Measurements from ENCODE around the gene TMEM178B. TPM values are rescaled to one million over a fixed set of nuclear protein-coding genes. Genes with fewer than 3 reads are reported as not detected.

The TMEM178B gene
- polyA plus RNA-seq, 1 donor (not counting 4 experiments of a cell fraction or from before 2014, with no cell fraction given) = not detected

DNA sequence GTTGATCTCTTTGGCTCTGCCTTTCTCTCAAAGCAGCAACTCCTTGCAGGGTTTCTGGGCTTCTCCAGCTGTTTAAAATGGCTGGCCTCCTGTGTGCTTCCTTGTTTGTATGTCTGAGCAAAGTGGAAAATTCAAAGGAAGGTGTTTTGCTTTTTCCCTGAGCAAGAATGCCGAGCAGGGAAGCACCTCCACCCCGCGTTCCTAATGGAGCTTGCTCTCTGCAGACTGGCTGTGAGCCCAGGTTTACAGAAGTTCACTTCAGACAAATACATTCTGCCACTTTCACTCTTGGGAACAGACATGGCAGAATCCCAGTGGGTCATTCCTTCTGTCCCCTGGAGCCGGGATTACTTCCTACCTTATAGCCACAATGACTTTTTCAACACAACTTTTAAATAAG, 295.6 kb downstream of the TMEM178B start:
- Histone ChIP-seq H3K79me2 (ENCODE audit: control insufficient read depth, insufficient read depth, low read length) (no peaks in the 10 kb centered on the region), H3K4me1 (ENCODE audit: control insufficient read depth, extremely low read depth, insufficient read depth, low read length) (no peaks in the 10 kb centered on the region), H2AFZ (ENCODE audit: control insufficient read depth, low read length) (no peak overlapping the region), H3K4me3 (ENCODE audit: control insufficient read depth in 2 of 3, extremely low read depth in 1 of 3, insufficient read depth in 2 of 3, low read depth in 1 of 3, low read length in 3 of 3) (no peak overlapping the region), H3K27ac (ENCODE audit: control insufficient read depth, insufficient read depth, low read length) (no peak overlapping the region), H3K9ac (ENCODE audit: control insufficient read depth, extremely low read depth, insufficient read depth, low read length) (no peak overlapping the region), H3K36me3 (ENCODE audit: control insufficient read depth in 2 of 2, extremely low read depth in 1 of 2, insufficient read depth in 2 of 2, low read length in 2 of 2) (no peaks in the 10 kb centered on the region), H3K4me2 (ENCODE audit: control insufficient read depth, extremely low read depth, insufficient read depth, low read depth, low read length) (no peak overlapping the region), H4K20me1 (ENCODE audit: control insufficient read depth, extremely low read depth, insufficient read depth, low read length) (no peaks in the 10 kb centered on the region), H3K9me3 (ENCODE audit: control insufficient read depth, low read depth, low read length) (no peaks in the 10 kb centered on the region), H3K9me1 (ENCODE audit: control insufficient read depth, extremely low read depth, insufficient read depth, low read length) (no peaks in the 10 kb centered on the region), H3K27me3 (ENCODE audit: control insufficient read depth, extremely low read depth, insufficient read depth, low read length) (no peaks in the 10 kb centered on the region)
- dilution Hi-C loops (cut with MboI; ENCODE audit: extremely low pct_ligation_motif_present, low sequenced_read_pairs) = no loop called here
- FAIRE-seq (no peak), DNase-seq (ENCODE audit: low read depth, low spot score) (no peak)
- TF ChIP-seq EZH2 (IDR thresholded peaks at IDR 0.05; ENCODE audit: low read length) = no peak
- TF ChIP-seq, protein P1, sequence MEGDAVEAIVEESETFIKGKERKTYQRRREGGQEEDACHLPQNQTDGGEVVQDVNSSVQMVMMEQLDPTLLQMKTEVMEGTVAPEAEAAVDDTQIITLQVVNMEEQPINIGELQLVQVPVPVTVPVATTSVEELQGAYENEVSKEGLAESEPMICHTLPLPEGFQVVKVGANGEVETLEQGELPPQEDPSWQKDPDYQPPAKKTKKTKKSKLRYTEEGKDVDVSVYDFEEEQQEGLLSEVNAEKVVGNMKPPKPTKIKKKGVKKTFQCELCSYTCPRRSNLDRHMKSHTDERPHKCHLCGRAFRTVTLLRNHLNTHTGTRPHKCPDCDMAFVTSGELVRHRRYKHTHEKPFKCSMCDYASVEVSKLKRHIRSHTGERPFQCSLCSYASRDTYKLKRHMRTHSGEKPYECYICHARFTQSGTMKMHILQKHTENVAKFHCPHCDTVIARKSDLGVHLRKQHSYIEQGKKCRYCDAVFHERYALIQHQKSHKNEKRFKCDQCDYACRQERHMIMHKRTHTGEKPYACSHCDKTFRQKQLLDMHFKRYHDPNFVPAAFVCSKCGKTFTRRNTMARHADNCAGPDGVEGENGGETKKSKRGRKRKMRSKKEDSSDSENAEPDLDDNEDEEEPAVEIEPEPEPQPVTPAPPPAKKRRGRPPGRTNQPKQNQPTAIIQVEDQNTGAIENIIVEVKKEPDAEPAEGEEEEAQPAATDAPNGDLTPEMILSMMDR (optimal IDR thresholded peaks at IDR 0.05 in 1 of 3, IDR thresholded peaks at IDR 0.05 in 1 of 3, conservative IDR thresholded peaks at IDR 0.05 in 1 of 3; ENCODE audit: extremely low read depth in 1 of 3, insufficient read depth in 2 of 3, low read length in 3 of 3) = no peak

- Histone ChIP-seq H3K9me1 (ENCODE audit: control insufficient read depth, extremely low read depth, insufficient read depth, low read length) (no peaks in the 10 kb centered on the region), H3K4me3 (ENCODE audit: control insufficient read depth in 2 of 3, extremely low read depth in 1 of 3, insufficient read depth in 2 of 3, low read depth in 1 of 3, low read length in 3 of 3) (no peak overlapping the region), H3K27me3 (ENCODE audit: control insufficient read depth, extremely low read depth, insufficient read depth, low read length) (no peaks in the 10 kb centered on the region), H3K79me2 (ENCODE audit: control insufficient read depth, insufficient read depth, low read length) (no peaks in the 10 kb centered on the region), H3K36me3 (ENCODE audit: control insufficient read depth in 2 of 2, extremely low read depth in 1 of 2, insufficient read depth in 2 of 2, low read length in 2 of 2) (no peaks in the 10 kb centered on the region), H4K20me1 (ENCODE audit: control insufficient read depth, extremely low read depth, insufficient read depth, low read length) (no peaks in the 10 kb centered on the region), H3K4me2 (ENCODE audit: control insufficient read depth, extremely low read depth, insufficient read depth, low read depth, low read length) (no peak overlapping the region), H3K4me1 (ENCODE audit: control insufficient read depth, extremely low read depth, insufficient read depth, low read length) (no peaks in the 10 kb centered on the region), H3K9ac (ENCODE audit: control insufficient read depth, extremely low read depth, insufficient read depth, low read length) (no peak overlapping the region), H3K27ac (ENCODE audit: control insufficient read depth, insufficient read depth, low read length) (no peak overlapping the region), H3K9me3 (ENCODE audit: control insufficient read depth, low read depth, low read length) (no peaks in the 10 kb centered on the region), H2AFZ (ENCODE audit: control insufficient read depth, low read length) (no peak overlapping the region)
- dilution Hi-C loops (cut with MboI; ENCODE audit: extremely low pct_ligation_motif_present, low sequenced_read_pairs) = no loop called here
- FAIRE-seq (no peak), DNase-seq (ENCODE audit: low read depth, low spot score) (no peak)
- TF ChIP-seq EZH2 (IDR thresholded peaks at IDR 0.05; ENCODE audit: low read length) = no peak
- TF ChIP-seq, protein P1 (optimal IDR thresholded peaks at IDR 0.05 in 1 of 3, IDR thresholded peaks at IDR 0.05 in 1 of 3, conservative IDR thresholded peaks at IDR 0.05 in 1 of 3; ENCODE audit: extremely low read depth in 1 of 3, insufficient read depth in 2 of 3, low read length in 3 of 3) = no peak
These were observed 296.3 kb downstream of the TMEM178B start for GRCh38 chr7:141370178-141370577.
